OCI-LY1 (cell line): ENCODE results near the gene TRIM34.

Source experiments
- H2AFZ ChIP-seq: fragments of 200-600 bp; sonication (generic), shearing (Covaris generic); 2 replicates; pipeline ENCODE4 v1.6.0; 2014; ENCODE audit warnings: antibody characterized with exemption, mild to moderate bottlenecking, low read length
- H3F3A ChIP-seq: fragments of 200-600 bp; sonication (generic), shearing (Covaris generic); 2 replicates; pipeline ENCODE4 v1.6.0; 2014; ENCODE audit warnings: mild to moderate bottlenecking, antibody characterized with exemption, low read length, moderate library complexity; ENCODE audit not compliant: insufficient read depth
- H3K27ac ChIP-seq: fragments of 200-600 bp; sonication (generic); 2 replicates; pipeline ENCODE4 v1.5.1; 2014; ENCODE audit warnings: low read length, mixed run types, mild to moderate bottlenecking, low read depth; ENCODE audit not compliant: poor library complexity, severe bottlenecking
- H3K27me3 ChIP-seq: fragments of 200-600 bp; sonication (generic); 2 replicates; pipeline ENCODE4 v1.6.0; 2014; ENCODE audit warnings: antibody characterized with exemption, mild to moderate bottlenecking, low read length, moderate library complexity; ENCODE audit not compliant: insufficient read depth
- H3K36me3 ChIP-seq: fragments of 200-600 bp; sonication (generic); 2 replicates; pipeline ENCODE4 v1.6.1; 2014; ENCODE audit warnings: mild to moderate bottlenecking, antibody characterized with exemption, low read length, moderate library complexity, mixed read lengths; ENCODE audit not compliant: insufficient read depth
- H3K4me1 ChIP-seq: fragments of 200-600 bp; sonication (generic); 2 replicates; pipeline ENCODE4 v1.5.1; 2014; ENCODE audit warnings: mild to moderate bottlenecking, low read length, moderate library complexity; ENCODE audit not compliant: insufficient read depth, severe bottlenecking
- H3K4me2 ChIP-seq: fragments of 200-600 bp; sonication (generic), shearing (Covaris generic); 2 replicates; pipeline ENCODE4 v1.6.1; 2014; ENCODE audit warnings: low read length
- H3K4me3 ChIP-seq: fragments of 200-600 bp; sonication (generic); 2 replicates; pipeline ENCODE4 v1.5.1; 2014; ENCODE audit warnings: low read length, low read depth, mild to moderate bottlenecking, mixed read lengths; ENCODE audit not compliant: poor library complexity, severe bottlenecking
- H3K79me2 ChIP-seq: fragments of 200-600 bp; shearing (Covaris generic); 2 replicates; pipeline ENCODE4 v1.6.1; 2016; ENCODE audit warnings: mixed run types, low read length, mixed read lengths; ENCODE audit not compliant: insufficient read depth
- H3K9ac ChIP-seq: fragments of 200-600 bp; sonication (generic), shearing (Covaris generic); 2 replicates; pipeline ENCODE4 v1.6.1; 2014; ENCODE audit warnings: mild to moderate bottlenecking, low read length, mixed read lengths
- H3K9me2 ChIP-seq: fragments of 200-600 bp; sonication (generic), shearing (Covaris generic); 2 replicates; pipeline ENCODE4 v1.6.1; 2014; ENCODE audit warnings: low read depth, mild to moderate bottlenecking, low read length, mixed read lengths
- H3K9me3 ChIP-seq: fragments of 200-600 bp; shearing (Covaris generic); 2 replicates; pipeline ENCODE4 v1.6.1; 2014; ENCODE audit warnings: low read length, mixed read lengths
- H4K20me1 ChIP-seq: fragments of 200-600 bp; sonication (generic), shearing (Covaris generic); 2 replicates; pipeline ENCODE4 v1.6.0; 2016; ENCODE audit warnings: mild to moderate bottlenecking, low read length; ENCODE audit not compliant: insufficient read depth
- CTCF ChIP-seq: fragments of 200-600 bp; sonication (generic), shearing (Covaris generic); IDR thresholded peaks from 2 replicates; pipeline ENCODE4 v1.5.1; 2017; ENCODE audit warnings: mild to moderate bottlenecking, antibody characterized with exemption, low read length, moderate library complexity, mixed read lengths
- EZH2 ChIP-seq: fragments of 200-600 bp; sonication (generic), shearing (Covaris generic); IDR thresholded peaks from 2 replicates; pipeline ENCODE4 v1.8.0; 2017; ENCODE audit warnings: borderline replicate concordance, mixed run types, mild to moderate bottlenecking, antibody characterized with exemption, low read length, moderate library complexity, mixed read lengths

TRIM34 gene

GRCh38 chr11:5684036-5684645, 59.3 kb downstream of the TRIM34 start:
- Histone ChIP-seq H4K20me1 (no peaks in the 10 kb centered on the region), H3K9me3 (no peaks in the 10 kb centered on the region), H3K27me3 (no peaks in the 10 kb centered on the region), H3K9ac (peak overlapping the region; percentile 55), H2AFZ (0 out of 2 replicates have a peak overlapping the region, but pooled peaks have one; percentile 32), H3K9me2 (no peaks in the 10 kb centered on the region), H3K4me3 (peak overlapping the region; percentile 59), H3K36me3 (0 out of 2 replicates have a peak, but pooled peaks cover under 1% of the 10 kb centered on the region), H3K4me1 (peaks cover 17% of the 10 kb centered on the region), H3K79me2 (no peaks in the 10 kb centered on the region), H3K4me2 (peak overlapping the region; percentile 63), H3F3A (no peaks in the 10 kb centered on the region), H3K27ac (peak overlapping the region; percentile 23)
- TF ChIP-seq CTCF (no peak), EZH2 (no peak)

GRCh38 chr11:5684646-5685362, 60.0 kb downstream of the TRIM34 start, which contains the start of gene TRIM5:
TRIM5 (minus strand) TSS chr11:5685074; CDS start chr11:5680177, 4,897 bp downstream.
- peak within 1 kb of the TSS; percentile 55 for H3K9ac ChIP-seq
- H3K79me2 ChIP-seq, result no peaks in the 10 kb centered on the region
- H3K36me3 ChIP-seq, result no peaks in the 10 kb centered on the region
- H3K27ac ChIP-seq, result peak within 1 kb of the TSS; percentile 37
- peak within 1 kb of the TSS; percentile 80; the same call in 1 of the 2 replicates for H2AFZ ChIP-seq
- H3K4me2 ChIP-seq, result peak within 1 kb of the TSS; percentile 63
- no peaks in the 10 kb centered on the region for H3F3A ChIP-seq
- TF ChIP-seq CTCF (peak; percentile 69), EZH2 (no peak)
- H3K4me3 ChIP-seq, result peak within 1 kb of the TSS; percentile 59
- H4K20me1 ChIP-seq, result no peaks in the 10 kb centered on the region
- no peaks in the 10 kb centered on the region for H3K9me3 ChIP-seq
- H3K27me3 ChIP-seq, result no peaks in the 10 kb centered on the region
- no peaks in the 10 kb centered on the region for H3K9me2 ChIP-seq
- peaks cover 22% of the 10 kb centered on the region for H3K4me1 ChIP-seq

- no peak for TF ChIP-seq EZH2
- no peak for TF ChIP-seq CTCF
- Histone ChIP-seq H2AFZ (no peak overlapping the region), H4K20me1 (no peaks in the 10 kb centered on the region), H3F3A (no peaks in the 10 kb centered on the region), H3K9me2 (no peaks in the 10 kb centered on the region), H3K36me3 (no peaks in the 10 kb centered on the region), H3K4me3 (no peak overlapping the region), H3K9me3 (no peaks in the 10 kb centered on the region), H3K27ac (no peak overlapping the region), H3K9ac (no peak overlapping the region), H3K4me2 (no peak overlapping the region), H3K4me1 (peaks cover 37% of the 10 kb centered on the region), H3K79me2 (no peaks in the 10 kb centered on the region; the same call in 1 of the 2 replicates), H3K27me3 (no peaks in the 10 kb centered on the region)
These were observed 61.6 kb downstream of the TRIM34 start for GRCh38 chr11:5686426-5686825.
